IMR-90 (cell line): Measurements from ENCODE around the gene PYGB. TPM values are rescaled to one million over a fixed set of nuclear protein-coding genes. Genes with fewer than 3 reads are reported as not detected.

Experiments used
- ATAC-seq: fragments of 200-7000 bp; cut with Tn5 transposase; 2 replicates; pipeline ENCODE4 v1.9.1; 2020; ENCODE audit warnings: low read depth, mild to moderate bottlenecking, moderate library complexity
- BruUV-seq: library from RNA; stranded (reverse); fragments of 400-500 nt; replicated peaks from 2 replicates; lab custom pipeline; 2021; lab: Mats Ljungman, UMichigan
- CTCF ChIA-PET: fragments of 300-600 bp; formaldehyde crosslinking; extraction: SDS; loops from one replicate; lab custom pipeline; 2021; ENCODE audit warnings: antibody characterized with exemption; lab: Yijun Ruan, JAX
- POLR2A ChIA-PET: fragments of 300-600 bp; sonication (Branson Sonifier 250); formaldehyde crosslinking; loops from one replicate; lab custom pipeline; 2022; ENCODE audit warnings: antibody characterized with exemption; ENCODE audit not compliant: unreplicated experiment; lab: Charles Lee
- DNase-seq: peaks from one replicate; pipeline ENCODE4 v3.0.0; 2013
- H2AFZ ChIP-seq: replicated peaks from 2 replicates; pipeline ENCODE3; 2013; ENCODE audit warnings: low read length, mild to moderate bottlenecking; ENCODE audit not compliant: poor library complexity
- H2AK5ac ChIP-seq: 2 replicates; pipeline ENCODE4 v1.6.1; 2013; ENCODE audit warnings: low read depth, low read length, inconsistent platforms
- H2AK9ac ChIP-seq: replicated peaks from 2 replicates; pipeline ENCODE3; 2013; ENCODE audit warnings: mild to moderate bottlenecking, low read depth, low read length, moderate library complexity; ENCODE audit not compliant: poor library complexity
- H2BK120ac ChIP-seq: 2 replicates; pipeline ENCODE4 v1.6.1; 2013; ENCODE audit warnings: low read depth, low read length, inconsistent platforms
- H2BK15ac ChIP-seq: 3 replicates; pipeline ENCODE4 v1.6.1; 2013; ENCODE audit warnings: low read depth, low read length, inconsistent platforms
- H2BK20ac ChIP-seq: 2 replicates; pipeline ENCODE4 v1.6.1; 2013; ENCODE audit warnings: low read depth, mild to moderate bottlenecking, inconsistent platforms, low read length, moderate library complexity
- H2BK5ac ChIP-seq: 2 replicates; pipeline ENCODE4 v1.6.1; 2013; ENCODE audit warnings: mild to moderate bottlenecking, low read depth, low read length, inconsistent platforms; ENCODE audit not compliant: poor library complexity, severe bottlenecking
- H3K14ac ChIP-seq: replicated peaks from 2 replicates; pipeline ENCODE4 v1.6.1; 2013; ENCODE audit warnings: low read depth, low read length, inconsistent platforms
- H3K18ac ChIP-seq: 2 replicates; pipeline ENCODE4 v1.6.1; 2013; ENCODE audit warnings: low read depth, low read length, control low read depth
- H3K23ac ChIP-seq: 2 replicates; pipeline ENCODE4 v1.6.1; 2013; ENCODE audit warnings: low read depth, low read length, inconsistent platforms
- H3K27ac ChIP-seq: 2 replicates; pipeline ENCODE4 v1.5.1; 2013; ENCODE audit warnings: mild to moderate bottlenecking, control low read depth, low read length; ENCODE audit not compliant: insufficient read depth
- H3K27me3 ChIP-seq: 2 replicates; pipeline ENCODE4 v1.6.1; 2013; ENCODE audit warnings: low read length; ENCODE audit not compliant: control insufficient read depth, insufficient read depth
- H3K36me3 ChIP-seq: 2 replicates; pipeline ENCODE4 v1.6.1; 2013; ENCODE audit warnings: low read length, mixed read lengths; ENCODE audit not compliant: control insufficient read depth, insufficient read depth
- H3K4ac ChIP-seq: 2 replicates; pipeline ENCODE4 v1.6.1; 2013; ENCODE audit warnings: low read depth, low read length, inconsistent platforms
- H3K4me1 ChIP-seq: 2 replicates; pipeline ENCODE4 v1.6.1; 2013; ENCODE audit warnings: low read length, mixed read lengths; ENCODE audit not compliant: control insufficient read depth, insufficient read depth
- H3K4me2 ChIP-seq: 2 replicates; pipeline ENCODE4 v1.6.1; 2013; ENCODE audit warnings: low read depth, mild to moderate bottlenecking, control low read depth, low read length, moderate library complexity
- H3K4me3 ChIP-seq: 2 replicates; pipeline ENCODE4 v1.5.1; 2013; ENCODE audit warnings: low read depth, mild to moderate bottlenecking, control low read depth, low read length, moderate library complexity; ENCODE audit not compliant: insufficient read depth
- H3K56ac ChIP-seq: 2 replicates; pipeline ENCODE4 v1.6.1; 2013; ENCODE audit warnings: low read length, inconsistent platforms; ENCODE audit not compliant: insufficient read depth; ENCODE audit errors: extremely low read depth
- H3K79me1 ChIP-seq, 2 experiments: 2 replicates each; pipeline ENCODE4 v1.6.1; 2013; ENCODE audit warnings: low read length in 2 of 2, inconsistent platforms in 1 of 2, low read depth in 1 of 2
- H3K9ac ChIP-seq: 2 replicates; pipeline ENCODE4 v1.6.1; 2013; ENCODE audit warnings: low read depth, low read length, control low read depth
- H3K9me1 ChIP-seq: 2 replicates; pipeline ENCODE4 v1.6.1; 2013; ENCODE audit warnings: low read length, inconsistent platforms; ENCODE audit not compliant: insufficient read depth
- H3K9me3 ChIP-seq: 2 replicates; pipeline ENCODE4 v1.6.1; 2013; ENCODE audit warnings: low read length; ENCODE audit not compliant: control insufficient read depth, insufficient read depth
- H4K20me1 ChIP-seq: 2 replicates; pipeline ENCODE4 v1.6.1; 2013; ENCODE audit warnings: low read length, inconsistent platforms; ENCODE audit not compliant: insufficient read depth
- H4K5ac ChIP-seq: 2 replicates; pipeline ENCODE4 v1.6.1; 2013; ENCODE audit warnings: mild to moderate bottlenecking, low read depth, low read length, control low read depth
- H4K8ac ChIP-seq, 2 experiments: 2 replicates each; pipeline ENCODE4 v1.6.1; 2013; ENCODE audit warnings: low read depth in 2 of 2, low read length in 2 of 2, control low read depth in 1 of 2, inconsistent platforms in 1 of 2
- H4K91ac ChIP-seq: 2 replicates; pipeline ENCODE4 v1.6.1; 2013; ENCODE audit warnings: low read depth, low read length, inconsistent platforms; ENCODE audit not compliant: insufficient read depth
- CHD1 ChIP-seq: IDR thresholded peaks from 2 replicates; pipeline ENCODE4 v1.6.1; 2012; ENCODE audit warnings: low read depth, low read length, improper control_type of control experiment
- CTCF ChIP-seq: conservative IDR thresholded peaks from 2 replicates; pipeline ENCODE4 v1.5.1; 2012; ENCODE audit warnings: mild to moderate bottlenecking, low read depth, low read length, improper control_type of control experiment
- FOS ChIP-seq: fragments of 150-350 bp; IDR thresholded peaks from 2 replicates; pipeline ENCODE4 v1.6.1; 2016; ENCODE audit warnings: low read depth, low read length
- MAFK ChIP-seq: IDR thresholded peaks from 2 replicates; pipeline ENCODE4 v1.6.1; 2012; ENCODE audit warnings: low read depth, low read length, improper control_type of control experiment
- MAZ ChIP-seq: IDR thresholded peaks from 2 replicates; pipeline ENCODE4 v1.6.1; 2012; ENCODE audit warnings: low read depth, mild to moderate bottlenecking, low read length, improper control_type of control experiment, moderate library complexity, borderline replicate concordance
- MXI1 ChIP-seq: IDR thresholded peaks from 2 replicates; pipeline ENCODE4 v1.6.1; 2012; ENCODE audit warnings: low read depth, mild to moderate bottlenecking, low read length, moderate library complexity, borderline replicate concordance
- RAD21 ChIP-seq: IDR thresholded peaks from 2 replicates; pipeline ENCODE4 v1.6.1; 2012; ENCODE audit warnings: low read length, improper control_type of control experiment
- RCOR1 ChIP-seq: IDR thresholded peaks from 2 replicates; pipeline ENCODE4 v1.6.1; 2012; ENCODE audit warnings: mild to moderate bottlenecking, low read length, improper control_type of control experiment; ENCODE audit not compliant: insufficient replicate concordance
- SMC3 ChIP-seq: fragments of 150-350 bp; IDR thresholded peaks from 2 replicates; pipeline ENCODE4 v1.6.1; 2016; ENCODE audit warnings: low read depth, mild to moderate bottlenecking, antibody characterized with exemption, low read length, moderate library complexity
- USF2 ChIP-seq: fragments of 150-350 bp; IDR thresholded peaks from 2 replicates; pipeline ENCODE4 v1.6.1; 2017; ENCODE audit warnings: mild to moderate bottlenecking, antibody characterized with exemption, low read length, low read depth
- WGBS, 2 experiments: methylation state at CpG; one replicate each; pipeline versions ENCODE4 v1.1.5 to v1.1.7; 2013; ENCODE audit warnings: missing lambda C conversion rate in 2 of 2; ENCODE audit not compliant: insufficient read length in 1 of 2; ENCODE audit errors: extremely low coverage in 2 of 2; 5-methylcytosine and 5-hydroxymethylcytosine counted together
- dilution Hi-C: fragments of 300-500 bp; cut with HindIII; formaldehyde crosslinking; loops from one replicate; pipeline ENCODE4 v1.14.3; 2018; ENCODE audit warnings: low sequenced_read_pairs; ENCODE audit not compliant: unreplicated experiment
- in situ Hi-C: fragments of 300-500 bp; cut with MboI; formaldehyde crosslinking; loops from 3 replicates; pipeline ENCODE4 v1.14.3; 2019; ENCODE audit warnings: low sequenced_read_pairs, inconsistent platforms, mixed read lengths
- intact Hi-C: fragments of 100-400 bp; cut with micrococcal nuclease; formaldehyde crosslinking; loops from 2 replicates; pipeline ENCODE4 v1.10.0; 2022
- polyA plus RNA-seq, 3 experiments: library from polyadenylated mRNA; depleted of rRNA; stranded (reverse); fragments of >200 nt; gene quantifications; 2 replicates each; pipeline ENCODE4 v1.2.3, GENCODE V29; 2012; ENCODE audit warnings: low replicate concordance in 1 of 3
- total RNA-seq: library from RNA; depleted of rRNA; stranded (reverse); fragments of >200 nt; gene quantifications from 2 replicates; pipeline ENCODE4 v1.2.3, GENCODE V29; 2012

The PYGB gene
- total and polyA plus RNA-seq, 2 of the 4 experiments (the other 2 are of a cell fraction), result 72.4 to 83.1 TPM

GRCh38 chr20:25209911-25210310 is 38.0 kb upstream of the PYGB start:
- no peak overlapping the region for H3K14ac ChIP-seq
- H3K9ac ChIP-seq, result no peak overlapping the region
- H4K20me1 ChIP-seq, result no peaks in the 10 kb centered on the region; the same call in none of the 2 replicates
- peaks cover 6% of the 10 kb centered on the region; the same call in 1 of the 2 replicates for H3K9me1 ChIP-seq
- H2BK120ac ChIP-seq, result no peak overlapping the region
- H3K27ac ChIP-seq, result no peak overlapping the region
- dilution Hi-C loops (no loop called here), in situ Hi-C loops (loop anchor here (10.0 kb wide), 2 partner anchors 55 to 175 kb away; no protein-coding TSS in a partner anchor), intact Hi-C loops (no loop called here)
- H3K27me3 ChIP-seq, result no peaks in the 10 kb centered on the region
- H3K79me1 ChIP-seq, result peaks cover 12 to 39% of the 10 kb centered on the region in 2 experiments
- no peak overlapping the region for H3K4ac ChIP-seq
- no peak overlapping the region for H3K4me2 ChIP-seq
- no peak overlapping the region for H3K23ac ChIP-seq
- no peak overlapping the region for H3K56ac ChIP-seq
- TF ChIP-seq CTCF (no peak), FOS (no peak), MAFK (no peak), MXI1 (no peak), RAD21 (no peak), CHD1 (no peak), MAZ (no peak), USF2 (no peak), RCOR1 (no peak), SMC3 (no peak)
- no peak overlapping the region for H4K8ac ChIP-seq
- CTCF ChIA-PET, result no interaction called here
- H2BK5ac ChIP-seq, result no peak overlapping the region
- H2BK15ac ChIP-seq, result no peak overlapping the region
- no peak overlapping the region for H4K91ac ChIP-seq
- H4K5ac ChIP-seq, result no peak overlapping the region
- no CpG with 5 or more reads among the region's 12 CpGs for WGBS, 2 experiments
- H3K36me3 ChIP-seq, result peaks cover 21% of the 10 kb centered on the region
- no peak overlapping the region for H2BK20ac ChIP-seq
- H3K4me3 ChIP-seq, result no peak overlapping the region
- no peak for ATAC-seq
- H2AFZ ChIP-seq, result no peak overlapping the region
- POLR2A ChIA-PET, result no interaction called here
- BruUV-seq, result no TSS peak
- H3K18ac ChIP-seq, result no peak overlapping the region
- no peak for DNase-seq
- peaks cover 3% of the 10 kb centered on the region; the same call in 1 of the 2 replicates for H3K4me1 ChIP-seq
- H2AK5ac ChIP-seq, result no peak overlapping the region
- no peak overlapping the region for H2AK9ac ChIP-seq
- no peaks in the 10 kb centered on the region for H3K9me3 ChIP-seq
